GM19193 (cell line): ENCODE results near the gene AFTPH.

Experiments
- POLR2A ChIP-seq: IDR thresholded peaks from 4 replicates; pipeline ENCODE4 v1.6.1; 2011; ENCODE audit not compliant: insufficient read depth, insufficient read length; ENCODE audit errors: extremely low read depth

Gene AFTPH

GRCh38 chr2:64602436-64602835 is 78.3 kb downstream of the AFTPH start:
- no peak for TF ChIP-seq POLR2A

GRCh38 chr2:64604155-64604554 is 80.0 kb downstream of the AFTPH start:
- no peak for TF ChIP-seq POLR2A

GRCh38 chr2:64605026-64605471 is 80.9 kb downstream of the AFTPH start:
- TF ChIP-seq POLR2A = no peak

GRCh38 chr2:64605991-64606478 is 81.9 kb downstream of the AFTPH start:
- no peak for TF ChIP-seq POLR2A

- TF ChIP-seq POLR2A = peak; percentile 40
These were observed 82.6 kb downstream of the AFTPH start for GRCh38 chr2:64606479-64607363.

GRCh38 chr2:64607381-64608304 is 83.5 kb downstream of the AFTPH start:
- no peak for TF ChIP-seq POLR2A

- no peak for TF ChIP-seq POLR2A
These were observed 84.7 kb downstream of the AFTPH start for GRCh38 chr2:64608867-64609226.

- peak; percentile 55 for TF ChIP-seq POLR2A
These were observed 85.3 kb downstream of the AFTPH start for GRCh38 chr2:64609227-64609941.

- TF ChIP-seq POLR2A = no peak
These were observed 85.8 kb downstream of the AFTPH start for GRCh38 chr2:64609942-64610281.

- no peak for TF ChIP-seq POLR2A
These were observed 86.3 kb downstream of the AFTPH start for GRCh38 chr2:64610316-64610855.

GRCh38 chr2:64612575-64613195 is 88.6 kb downstream of the AFTPH start:
- no peak for TF ChIP-seq POLR2A

GRCh38 chr2:64613276-64613675 is 89.1 kb downstream of the AFTPH start:
- TF ChIP-seq POLR2A = no peak

GRCh38 chr2:64615192-64615763 is 91.2 kb downstream of the AFTPH start:
- no peak for TF ChIP-seq POLR2A
